ENCODE data around the gene KCNH1.

DNA sequence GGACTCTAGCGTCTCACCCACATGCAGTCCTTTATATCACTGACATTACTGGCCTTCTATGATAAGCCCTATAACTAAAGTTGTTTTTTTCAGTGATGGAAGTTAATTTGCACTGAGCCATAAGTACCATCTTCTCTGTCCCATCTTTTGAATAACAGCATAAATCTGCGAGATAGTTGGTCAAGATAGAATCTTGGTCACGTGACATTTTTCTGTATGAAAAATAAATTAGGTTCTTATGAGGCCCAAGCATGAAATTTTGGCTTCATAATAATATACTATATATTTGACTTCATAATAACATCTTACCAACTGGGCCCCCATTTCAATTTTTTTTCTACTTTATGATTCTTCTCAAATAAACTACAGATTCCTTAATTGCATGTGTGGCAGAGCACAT is 285.5 kb downstream of the KCNH1 start:
- TF ChIP-seq ZNF76 (tag by site-specific recombination; IDR thresholded peaks at IDR 0.05; ENCODE audit: borderline replicate concordance, low read depth) (no peak), TCF7L2 (IDR thresholded peaks at IDR 0.05; ENCODE audit: borderline replicate concordance, low read depth, low read length) (no peak), YY1 (tag by site-specific recombination; IDR thresholded peaks at IDR 0.05) (no peak), BCL11A (tag by site-specific recombination; IDR thresholded peaks at IDR 0.05; ENCODE audit: low read depth) (no peak), ZNF658 (tag by site-specific recombination; IDR thresholded peaks at IDR 0.05) (no peak), ZNF274 (IDR thresholded peaks at IDR 0.05; ENCODE audit: low read length) (no peak), ZNF274 (tag by site-specific recombination; IDR thresholded peaks at IDR 0.05; ENCODE audit: borderline replicate concordance) (no peak), ZNF416 (tag by site-specific recombination; IDR thresholded peaks at IDR 0.05) (no peak), ZNF660 (tag by site-specific recombination; IDR thresholded peaks at IDR 0.05) (no peak), ZNF133 (tag by site-specific recombination; IDR thresholded peaks at IDR 0.05) (no peak)
- TF ChIP-seq, protein P1, sequence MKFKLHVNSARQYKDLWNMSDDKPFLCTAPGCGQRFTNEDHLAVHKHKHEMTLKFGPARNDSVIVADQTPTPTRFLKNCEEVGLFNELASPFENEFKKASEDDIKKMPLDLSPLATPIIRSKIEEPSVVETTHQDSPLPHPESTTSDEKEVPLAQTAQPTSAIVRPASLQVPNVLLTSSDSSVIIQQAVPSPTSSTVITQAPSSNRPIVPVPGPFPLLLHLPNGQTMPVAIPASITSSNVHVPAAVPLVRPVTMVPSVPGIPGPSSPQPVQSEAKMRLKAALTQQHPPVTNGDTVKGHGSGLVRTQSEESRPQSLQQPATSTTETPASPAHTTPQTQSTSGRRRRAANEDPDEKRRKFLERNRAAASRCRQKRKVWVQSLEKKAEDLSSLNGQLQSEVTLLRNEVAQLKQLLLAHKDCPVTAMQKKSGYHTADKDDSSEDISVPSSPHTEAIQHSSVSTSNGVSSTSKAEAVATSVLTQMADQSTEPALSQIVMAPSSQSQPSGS (tag by site-specific recombination; IDR thresholded peaks at IDR 0.05; ENCODE audit: low read depth), result no peak
- TF ChIP-seq, protein P2, sequence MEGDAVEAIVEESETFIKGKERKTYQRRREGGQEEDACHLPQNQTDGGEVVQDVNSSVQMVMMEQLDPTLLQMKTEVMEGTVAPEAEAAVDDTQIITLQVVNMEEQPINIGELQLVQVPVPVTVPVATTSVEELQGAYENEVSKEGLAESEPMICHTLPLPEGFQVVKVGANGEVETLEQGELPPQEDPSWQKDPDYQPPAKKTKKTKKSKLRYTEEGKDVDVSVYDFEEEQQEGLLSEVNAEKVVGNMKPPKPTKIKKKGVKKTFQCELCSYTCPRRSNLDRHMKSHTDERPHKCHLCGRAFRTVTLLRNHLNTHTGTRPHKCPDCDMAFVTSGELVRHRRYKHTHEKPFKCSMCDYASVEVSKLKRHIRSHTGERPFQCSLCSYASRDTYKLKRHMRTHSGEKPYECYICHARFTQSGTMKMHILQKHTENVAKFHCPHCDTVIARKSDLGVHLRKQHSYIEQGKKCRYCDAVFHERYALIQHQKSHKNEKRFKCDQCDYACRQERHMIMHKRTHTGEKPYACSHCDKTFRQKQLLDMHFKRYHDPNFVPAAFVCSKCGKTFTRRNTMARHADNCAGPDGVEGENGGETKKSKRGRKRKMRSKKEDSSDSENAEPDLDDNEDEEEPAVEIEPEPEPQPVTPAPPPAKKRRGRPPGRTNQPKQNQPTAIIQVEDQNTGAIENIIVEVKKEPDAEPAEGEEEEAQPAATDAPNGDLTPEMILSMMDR (tag by site-specific recombination; IDR thresholded peaks at IDR 0.05), result no peak
- TF ChIP-seq, protein P3, sequence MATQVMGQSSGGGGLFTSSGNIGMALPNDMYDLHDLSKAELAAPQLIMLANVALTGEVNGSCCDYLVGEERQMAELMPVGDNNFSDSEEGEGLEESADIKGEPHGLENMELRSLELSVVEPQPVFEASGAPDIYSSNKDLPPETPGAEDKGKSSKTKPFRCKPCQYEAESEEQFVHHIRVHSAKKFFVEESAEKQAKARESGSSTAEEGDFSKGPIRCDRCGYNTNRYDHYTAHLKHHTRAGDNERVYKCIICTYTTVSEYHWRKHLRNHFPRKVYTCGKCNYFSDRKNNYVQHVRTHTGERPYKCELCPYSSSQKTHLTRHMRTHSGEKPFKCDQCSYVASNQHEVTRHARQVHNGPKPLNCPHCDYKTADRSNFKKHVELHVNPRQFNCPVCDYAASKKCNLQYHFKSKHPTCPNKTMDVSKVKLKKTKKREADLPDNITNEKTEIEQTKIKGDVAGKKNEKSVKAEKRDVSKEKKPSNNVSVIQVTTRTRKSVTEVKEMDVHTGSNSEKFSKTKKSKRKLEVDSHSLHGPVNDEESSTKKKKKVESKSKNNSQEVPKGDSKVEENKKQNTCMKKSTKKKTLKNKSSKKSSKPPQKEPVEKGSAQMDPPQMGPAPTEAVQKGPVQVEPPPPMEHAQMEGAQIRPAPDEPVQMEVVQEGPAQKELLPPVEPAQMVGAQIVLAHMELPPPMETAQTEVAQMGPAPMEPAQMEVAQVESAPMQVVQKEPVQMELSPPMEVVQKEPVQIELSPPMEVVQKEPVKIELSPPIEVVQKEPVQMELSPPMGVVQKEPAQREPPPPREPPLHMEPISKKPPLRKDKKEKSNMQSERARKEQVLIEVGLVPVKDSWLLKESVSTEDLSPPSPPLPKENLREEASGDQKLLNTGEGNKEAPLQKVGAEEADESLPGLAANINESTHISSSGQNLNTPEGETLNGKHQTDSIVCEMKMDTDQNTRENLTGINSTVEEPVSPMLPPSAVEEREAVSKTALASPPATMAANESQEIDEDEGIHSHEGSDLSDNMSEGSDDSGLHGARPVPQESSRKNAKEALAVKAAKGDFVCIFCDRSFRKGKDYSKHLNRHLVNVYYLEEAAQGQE (tag by site-specific recombination; IDR thresholded peaks at IDR 0.05), result no peak

Measured in HEK293 (cell line).